GM06990 (cell line): ENCODE data around the gene VIP.

ENCODE experiments used
- DNase-seq: peaks from one replicate; pipeline ENCODE4 v3.0.0-alpha.2; 2011; ENCODE audit not compliant: insufficient read length; ENCODE audit errors: extremely low read depth
- H3K27me3 ChIP-seq: replicated peaks from 2 replicates; pipeline ENCODE4 v1.6.0; 2011; ENCODE audit warnings: low read length; ENCODE audit not compliant: control insufficient read depth, insufficient read depth
- H3K36me3 ChIP-seq: 2 replicates; pipeline ENCODE4 v1.5.1; 2011; ENCODE audit warnings: low read length; ENCODE audit not compliant: control insufficient read depth, insufficient read depth
- H3K4me3 ChIP-seq: replicated peaks from 2 replicates; pipeline ENCODE4 v1.5.1; 2011; ENCODE audit warnings: low read depth, mild to moderate bottlenecking, control low read depth, low read length
- TF ChIP-seq, protein P1 (sequence below): IDR thresholded peaks from 2 replicates; pipeline ENCODE4 v1.5.1; 2011; ENCODE audit warnings: low read length, control low read depth, mild to moderate bottlenecking, inconsistent platforms; ENCODE audit not compliant: insufficient read depth, poor library complexity, severe bottlenecking

VIP gene

DNA sequence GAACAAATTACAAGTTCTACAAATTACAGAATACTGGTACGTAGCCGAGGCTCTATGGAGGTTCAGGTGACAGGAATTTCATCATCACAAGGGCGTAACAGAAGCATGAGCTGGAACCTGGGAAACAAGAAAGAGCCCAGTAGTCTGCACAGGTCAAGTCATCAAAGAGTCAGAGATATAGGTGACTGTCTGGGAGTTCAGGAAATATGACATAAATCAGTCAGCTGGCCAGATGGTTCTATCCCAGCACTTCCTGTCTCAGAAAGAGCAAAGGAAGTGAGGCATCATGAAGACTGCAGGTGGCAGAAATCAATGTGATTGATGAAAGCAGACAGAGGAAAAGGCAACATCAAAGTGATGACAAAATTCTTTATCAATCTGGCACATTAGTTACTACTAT is 29.6 kb upstream of the VIP start:
- no peaks in the 10 kb centered on the region for H3K36me3 ChIP-seq
- no peaks in the 10 kb centered on the region for H3K27me3 ChIP-seq
- H3K4me3 ChIP-seq: no peak overlapping the region
- no peak for DNase-seq
- TF ChIP-seq, protein P1, sequence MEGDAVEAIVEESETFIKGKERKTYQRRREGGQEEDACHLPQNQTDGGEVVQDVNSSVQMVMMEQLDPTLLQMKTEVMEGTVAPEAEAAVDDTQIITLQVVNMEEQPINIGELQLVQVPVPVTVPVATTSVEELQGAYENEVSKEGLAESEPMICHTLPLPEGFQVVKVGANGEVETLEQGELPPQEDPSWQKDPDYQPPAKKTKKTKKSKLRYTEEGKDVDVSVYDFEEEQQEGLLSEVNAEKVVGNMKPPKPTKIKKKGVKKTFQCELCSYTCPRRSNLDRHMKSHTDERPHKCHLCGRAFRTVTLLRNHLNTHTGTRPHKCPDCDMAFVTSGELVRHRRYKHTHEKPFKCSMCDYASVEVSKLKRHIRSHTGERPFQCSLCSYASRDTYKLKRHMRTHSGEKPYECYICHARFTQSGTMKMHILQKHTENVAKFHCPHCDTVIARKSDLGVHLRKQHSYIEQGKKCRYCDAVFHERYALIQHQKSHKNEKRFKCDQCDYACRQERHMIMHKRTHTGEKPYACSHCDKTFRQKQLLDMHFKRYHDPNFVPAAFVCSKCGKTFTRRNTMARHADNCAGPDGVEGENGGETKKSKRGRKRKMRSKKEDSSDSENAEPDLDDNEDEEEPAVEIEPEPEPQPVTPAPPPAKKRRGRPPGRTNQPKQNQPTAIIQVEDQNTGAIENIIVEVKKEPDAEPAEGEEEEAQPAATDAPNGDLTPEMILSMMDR: no peak

GRCh38 chr6:152721956-152722355 is 28.6 kb upstream of the VIP start:
- no peaks in the 10 kb centered on the region for H3K36me3 ChIP-seq
- DNase-seq: no peak
- TF ChIP-seq, protein P1: no peak
- no peaks in the 10 kb centered on the region for H3K27me3 ChIP-seq
- no peak overlapping the region for H3K4me3 ChIP-seq

GRCh38 chr6:152723398-152723797 is 27.2 kb upstream of the VIP start:
- TF ChIP-seq, protein P1: no peak
- no peak for DNase-seq

DNA sequence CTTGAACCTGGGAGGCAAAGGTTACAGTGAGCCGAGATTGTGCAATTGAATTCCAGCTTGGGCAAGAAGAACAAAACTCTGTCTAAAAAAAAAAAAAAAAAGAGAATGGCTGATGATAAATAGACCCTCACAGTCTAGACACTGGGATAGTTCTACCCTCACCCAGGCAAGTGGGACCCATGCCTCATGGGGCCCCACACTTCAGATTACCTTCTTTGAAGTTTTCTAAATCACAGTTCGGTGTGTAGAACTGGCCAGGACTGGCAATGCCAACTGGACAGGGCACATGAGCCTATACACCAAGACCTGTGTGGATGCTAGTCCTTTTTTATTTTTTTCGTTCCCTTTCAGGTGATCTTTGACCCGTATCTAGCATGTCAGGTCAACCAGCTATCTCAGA is 24.3 kb upstream of the VIP start:
- no peak for DNase-seq
- TF ChIP-seq, protein P1: no peak
- no peaks in the 10 kb centered on the region for H3K27me3 ChIP-seq
- no peaks in the 10 kb centered on the region for H3K36me3 ChIP-seq
- H3K4me3 ChIP-seq: no peak overlapping the region

More at GRCh38 chr6:152723398-152723797, 27.2 kb upstream of the VIP start:
- H3K4me3 ChIP-seq: no peak overlapping the region
- H3K27me3 ChIP-seq: no peaks in the 10 kb centered on the region
- H3K36me3 ChIP-seq: no peaks in the 10 kb centered on the region

DNA sequence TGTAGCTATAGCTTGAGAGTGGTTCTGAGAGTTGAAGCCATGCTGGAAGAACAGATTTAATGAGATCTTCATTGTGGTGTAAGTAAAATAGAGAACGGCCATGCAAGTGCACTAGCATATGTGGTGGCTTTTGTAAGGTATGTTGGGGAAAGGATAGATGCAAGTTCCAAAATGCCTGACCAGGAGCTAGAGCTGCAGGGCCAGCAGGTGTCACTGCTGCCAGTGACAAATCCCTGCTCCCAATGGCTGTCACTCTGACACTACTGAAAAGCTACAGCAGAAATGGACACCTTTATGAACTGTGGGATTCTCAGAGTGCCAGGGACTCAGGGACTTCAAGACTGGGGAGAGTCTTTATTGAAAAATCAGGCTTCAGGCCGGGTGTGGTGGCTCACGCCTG is 23.1 kb upstream of the VIP start:
- TF ChIP-seq, protein P1: no peak
- Histone ChIP-seq H3K27me3 (no peaks in the 10 kb centered on the region), H3K36me3 (no peaks in the 10 kb centered on the region), H3K4me3 (no peak overlapping the region)
- no peak for DNase-seq

DNA sequence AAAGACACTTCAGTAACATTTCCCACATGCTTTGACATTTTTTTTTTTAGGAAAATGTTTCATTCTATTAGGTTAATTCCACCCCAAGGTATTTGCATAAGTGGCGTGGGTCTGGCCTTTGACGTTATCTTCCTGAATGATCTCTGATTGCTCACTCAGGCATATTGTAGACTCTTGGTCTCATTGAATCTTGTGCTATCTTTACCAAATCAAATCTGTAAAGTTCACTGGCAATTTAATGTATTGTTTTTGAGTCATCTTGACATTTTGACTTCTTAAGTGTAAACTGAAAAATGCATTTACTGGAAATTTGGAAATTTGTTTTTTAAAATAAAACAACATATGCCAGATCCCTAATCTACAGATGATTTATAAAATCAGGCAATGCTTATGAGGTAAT is 16.0 kb upstream of the VIP start:
- H3K36me3 ChIP-seq: no peaks in the 10 kb centered on the region
- H3K4me3 ChIP-seq: no peak overlapping the region
- TF ChIP-seq, protein P1: no peak
- no peaks in the 10 kb centered on the region for H3K27me3 ChIP-seq
- DNase-seq: no peak
